Astrocyte (in vitro differentiated cells and primary cell): ENCODE data around the gene USP47. TPM values are rescaled to one million over a fixed set of nuclear protein-coding genes. Genes with fewer than 3 reads are reported as not detected.

ENCODE experiments used
- DNase-seq: peaks from one replicate; pipeline ENCODE4 v3.0.0-alpha.2; 2010; ENCODE audit warnings: low read depth
- FAIRE-seq: peaks from 2 replicates; lab custom pipeline; 2011; peaks lifted over from hg19 to GRCh38; lab: Jason Lieb, UNC
- H2AFZ ChIP-seq: 2 replicates; pipeline ENCODE4 v1.6.0; 2012; ENCODE audit warnings: low read depth, low read length, inconsistent platforms
- H3K27ac ChIP-seq: 2 replicates; pipeline ENCODE4 v1.5.1; 2011; ENCODE audit warnings: low read depth, low read length, inconsistent platforms
- H3K27me3 ChIP-seq: 2 replicates; pipeline ENCODE4 v1.6.0; 2011; ENCODE audit warnings: low read length, inconsistent platforms; ENCODE audit not compliant: insufficient read depth
- H3K36me3 ChIP-seq: 2 replicates; pipeline ENCODE4 v1.5.1; 2011; ENCODE audit warnings: low read length, inconsistent platforms; ENCODE audit not compliant: insufficient read depth
- H3K4me1 ChIP-seq: 2 replicates; pipeline ENCODE4 v1.5.1; 2011; ENCODE audit warnings: low read length, inconsistent platforms; ENCODE audit not compliant: insufficient read depth
- H3K4me2 ChIP-seq: 2 replicates; pipeline ENCODE4 v1.6.0; 2012; ENCODE audit warnings: low read length, inconsistent platforms
- H3K4me3 ChIP-seq: 2 replicates; pipeline ENCODE4 v1.5.1; 2011; ENCODE audit warnings: low read depth, mild to moderate bottlenecking, low read length, inconsistent platforms; ENCODE audit not compliant: insufficient read depth
- H3K79me2 ChIP-seq: 2 replicates; pipeline ENCODE4 v1.6.0; 2012; ENCODE audit warnings: mild to moderate bottlenecking, low read length, inconsistent platforms; ENCODE audit not compliant: insufficient read depth
- H3K9ac ChIP-seq: 2 replicates; pipeline ENCODE4 v1.6.0; 2012; ENCODE audit warnings: mild to moderate bottlenecking, low read length, inconsistent platforms
- H3K9me3 ChIP-seq: 2 replicates; pipeline ENCODE4 v1.5.1; 2012; ENCODE audit warnings: low read depth, mild to moderate bottlenecking, low read length, inconsistent platforms; ENCODE audit not compliant: insufficient read depth
- H4K20me1 ChIP-seq: 2 replicates; pipeline ENCODE4 v1.6.0; 2012; ENCODE audit warnings: low read length, inconsistent platforms; ENCODE audit not compliant: insufficient read depth
- H3K27ac Mint-ChIP-seq: one replicate; pipeline ENCODE4 v1.8.0; 2021; ENCODE audit warnings: mild to moderate bottlenecking, mixed read lengths; ENCODE audit not compliant: unreplicated experiment
- H3K27me3 Mint-ChIP-seq: one replicate; pipeline ENCODE4 v1.8.0; 2021; ENCODE audit warnings: low read depth, mixed read lengths; ENCODE audit not compliant: unreplicated experiment
- H3K36me3 Mint-ChIP-seq: one replicate; pipeline ENCODE4 v1.8.0; 2021; ENCODE audit warnings: low read depth, mixed read lengths; ENCODE audit not compliant: unreplicated experiment
- H3K4me1 Mint-ChIP-seq: one replicate; pipeline ENCODE4 v1.8.0; 2021; ENCODE audit warnings: low read depth, mixed read lengths; ENCODE audit not compliant: unreplicated experiment
- H3K4me3 Mint-ChIP-seq: one replicate; pipeline ENCODE4 v1.8.0; 2021; ENCODE audit warnings: mild to moderate bottlenecking, moderate library complexity, mixed read lengths; ENCODE audit not compliant: unreplicated experiment
- H3K9me3 Mint-ChIP-seq: one replicate; pipeline ENCODE4 v1.8.0; 2021; ENCODE audit warnings: mild to moderate bottlenecking, mixed read lengths; ENCODE audit not compliant: unreplicated experiment
- EZH2 ChIP-seq: IDR thresholded peaks from 2 replicates; pipeline ENCODE4 v1.6.1; 2012; ENCODE audit warnings: mild to moderate bottlenecking, low read length, inconsistent platforms; ENCODE audit not compliant: insufficient read depth
- total RNA-seq: library from RNA; stranded (reverse); gene quantifications from 2 replicates; pipeline ENCODE4 v1.2.1, GENCODE V29; 2021
- TF ChIP-seq, protein P1 (sequence below): IDR thresholded peaks from 2 replicates; pipeline ENCODE4 v1.5.1; 2011; ENCODE audit warnings: low read depth, mild to moderate bottlenecking, inconsistent platforms, low read length, moderate library complexity; ENCODE audit not compliant: insufficient read depth

USP47 gene
- total RNA-seq, 1 donor from 2014 or later: 49.5 TPM

DNA sequence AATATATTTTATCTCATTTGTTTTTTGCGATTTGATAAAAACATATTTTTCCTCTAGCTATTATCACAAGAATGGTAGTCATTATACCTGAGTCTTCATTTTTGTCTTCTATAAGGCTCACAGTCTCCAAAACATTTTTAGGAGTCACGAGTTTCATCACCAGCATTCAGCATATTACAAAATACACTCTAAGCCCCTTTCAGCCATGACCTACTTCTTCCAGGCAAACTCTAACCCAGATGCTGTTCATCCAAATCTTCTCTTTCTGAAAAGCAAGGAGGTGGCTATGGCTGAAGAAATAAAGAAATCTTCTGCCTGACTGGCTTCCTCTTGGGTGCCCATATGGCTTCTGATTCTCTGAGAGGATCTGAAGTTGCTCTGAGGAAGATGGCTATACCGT, 35.7 kb upstream of the USP47 start:
- Histone ChIP-seq H3K27ac (no peak overlapping the region), H4K20me1 (no peaks in the 10 kb centered on the region), H3K4me1 (no peaks in the 10 kb centered on the region), H3K27me3 (no peaks in the 10 kb centered on the region), H3K36me3 (no peaks in the 10 kb centered on the region), H3K4me3 (no peak overlapping the region), H3K9me3 (no peaks in the 10 kb centered on the region), H3K4me2 (no peak overlapping the region), H3K79me2 (no peaks in the 10 kb centered on the region), H2AFZ (no peak overlapping the region), H3K9ac (no peak overlapping the region)
- TF ChIP-seq, protein P1, sequence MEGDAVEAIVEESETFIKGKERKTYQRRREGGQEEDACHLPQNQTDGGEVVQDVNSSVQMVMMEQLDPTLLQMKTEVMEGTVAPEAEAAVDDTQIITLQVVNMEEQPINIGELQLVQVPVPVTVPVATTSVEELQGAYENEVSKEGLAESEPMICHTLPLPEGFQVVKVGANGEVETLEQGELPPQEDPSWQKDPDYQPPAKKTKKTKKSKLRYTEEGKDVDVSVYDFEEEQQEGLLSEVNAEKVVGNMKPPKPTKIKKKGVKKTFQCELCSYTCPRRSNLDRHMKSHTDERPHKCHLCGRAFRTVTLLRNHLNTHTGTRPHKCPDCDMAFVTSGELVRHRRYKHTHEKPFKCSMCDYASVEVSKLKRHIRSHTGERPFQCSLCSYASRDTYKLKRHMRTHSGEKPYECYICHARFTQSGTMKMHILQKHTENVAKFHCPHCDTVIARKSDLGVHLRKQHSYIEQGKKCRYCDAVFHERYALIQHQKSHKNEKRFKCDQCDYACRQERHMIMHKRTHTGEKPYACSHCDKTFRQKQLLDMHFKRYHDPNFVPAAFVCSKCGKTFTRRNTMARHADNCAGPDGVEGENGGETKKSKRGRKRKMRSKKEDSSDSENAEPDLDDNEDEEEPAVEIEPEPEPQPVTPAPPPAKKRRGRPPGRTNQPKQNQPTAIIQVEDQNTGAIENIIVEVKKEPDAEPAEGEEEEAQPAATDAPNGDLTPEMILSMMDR: no peak
- TF ChIP-seq EZH2: no peak
- H3K36me3 Mint-ChIP-seq: peaks cover 3% of the 10 kb centered on the region
- DNase-seq (no peak), FAIRE-seq (no peak)
- H3K4me1 Mint-ChIP-seq: no peaks in the 10 kb centered on the region
- no peak overlapping the region for H3K4me3 Mint-ChIP-seq
- H3K27ac Mint-ChIP-seq: no peak overlapping the region
- no peaks in the 10 kb centered on the region for H3K9me3 Mint-ChIP-seq
- no peaks in the 10 kb centered on the region for H3K27me3 Mint-ChIP-seq

DNA sequence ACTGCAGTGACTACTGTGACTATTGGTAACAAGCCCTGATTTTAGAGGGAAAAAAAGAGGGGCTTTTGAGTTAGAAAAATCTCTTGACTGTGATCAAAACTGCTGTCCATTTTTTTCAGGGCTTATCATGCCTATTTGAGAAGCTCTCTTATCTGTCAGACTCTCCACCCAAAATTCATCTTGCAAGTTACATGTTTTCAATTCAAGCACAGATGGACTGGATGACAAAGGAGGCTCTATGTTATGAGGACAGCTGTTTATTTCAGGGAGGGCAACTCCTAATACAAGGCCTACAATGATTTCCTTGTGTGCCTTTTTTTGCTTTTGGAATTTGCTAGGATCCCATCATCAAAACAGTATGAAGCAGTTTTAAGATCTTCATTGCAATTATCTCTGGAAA, 35.2 kb upstream of the USP47 start:
- H3K27me3 Mint-ChIP-seq: no peaks in the 10 kb centered on the region
- FAIRE-seq: no peak
- no peaks in the 10 kb centered on the region for H3K79me2 ChIP-seq

More for the DNA sequence above, 35.2 kb upstream of the USP47 start:
- Histone ChIP-seq H3K27ac (no peak overlapping the region), H3K9me3 (no peaks in the 10 kb centered on the region), H2AFZ (no peak overlapping the region), H4K20me1 (no peaks in the 10 kb centered on the region), H3K4me3 (no peak overlapping the region), H3K36me3 (no peaks in the 10 kb centered on the region), H3K4me2 (no peak overlapping the region), H3K9ac (no peak overlapping the region), H3K4me1 (no peaks in the 10 kb centered on the region), H3K27me3 (no peaks in the 10 kb centered on the region)
- H3K4me3 Mint-ChIP-seq: no peak overlapping the region
- no peak for TF ChIP-seq EZH2
- TF ChIP-seq, protein P1: no peak
- H3K27ac Mint-ChIP-seq: no peak overlapping the region
- DNase-seq: no peak
- no peaks in the 10 kb centered on the region for H3K9me3 Mint-ChIP-seq
- no peaks in the 10 kb centered on the region for H3K4me1 Mint-ChIP-seq
- peaks cover 3% of the 10 kb centered on the region for H3K36me3 Mint-ChIP-seq
